GM12878 (cell line): ENCODE measurements around the gene RORC. TPM values are rescaled to one million over a fixed set of nuclear protein-coding genes. Genes with fewer than 3 reads are reported as not detected.

ENCODE experiments used
- ATAC-seq: fragments of 200-7000 bp; cut with Tn5 transposase; 3 replicates; pipeline ENCODE4 v1.9.1; 2020; ENCODE audit warnings: mild to moderate bottlenecking, moderate library complexity
- BruUV-seq: library from RNA; stranded (reverse); fragments of 400-500 nt; replicated peaks from 2 replicates; lab custom pipeline; 2021; lab: Mats Ljungman, UMichigan
- CTCF ChIA-PET: fragments of 300-600 bp; sonication (Branson Sonifier 250); formaldehyde crosslinking; extraction: SDS; loops from one replicate; lab custom pipeline; 2021; ENCODE audit warnings: inconsistent platforms; lab: Yijun Ruan, JAX
- POLR2A ChIA-PET: fragments of 350-600 bp; formaldehyde crosslinking; extraction: SDS; loops from one replicate; lab custom pipeline; 2021; ENCODE audit warnings: inconsistent platforms; lab: Charles Lee
- RAD21 ChIA-PET: fragments of 300-600 bp; sonication (Branson Sonifier 250); formaldehyde crosslinking; loops from one replicate; lab custom pipeline; 2023; ENCODE audit warnings: antibody characterized with exemption; ENCODE audit not compliant: unreplicated experiment; lab: Charles Lee
- SMC1A ChIA-PET: fragments of 300-600 bp; sonication (Branson Sonifier 250); formaldehyde crosslinking; loops from one replicate; lab custom pipeline; 2023; ENCODE audit not compliant: unreplicated experiment, uncharacterized antibody; lab: Charles Lee
- DNase-seq: peaks from one replicate; pipeline ENCODE4 v3.0.0-alpha.2; 2011; ENCODE audit warnings: low read depth, low spot score
- FAIRE-seq: peaks from 3 replicates; lab custom pipeline; 2011; peaks lifted over from hg19 to GRCh38; lab: Jason Lieb, UNC
- H2AFZ ChIP-seq: 2 replicates; pipeline ENCODE4 v1.6.0; 2011; ENCODE audit warnings: low read depth, low read length, control low read depth; ENCODE audit not compliant: control insufficient read depth
- H3K27ac ChIP-seq: 2 replicates; pipeline ENCODE4 v1.5.1; 2011; ENCODE audit warnings: control low read depth; ENCODE audit not compliant: control insufficient read depth, insufficient read depth
- H3K27me3 ChIP-seq, 2 experiments: replicated peaks in 1 of 2; 2 replicates each; pipeline versions ENCODE4 v1.6.0 to v1.6.1; 2011; ENCODE audit warnings: low read length in 1 of 2; ENCODE audit not compliant: control insufficient read depth in 2 of 2, insufficient read depth in 2 of 2
- H3K36me3 ChIP-seq, 2 experiments: 2 replicates each; pipeline ENCODE4 v1.5.1; 2011; ENCODE audit warnings: low read length in 1 of 2; ENCODE audit not compliant: control insufficient read depth in 2 of 2, insufficient read depth in 2 of 2
- H3K4me1 ChIP-seq: 2 replicates; pipeline ENCODE4 v1.6.1; 2011; ENCODE audit warnings: mild to moderate bottlenecking, low read length, moderate library complexity, mixed read lengths; ENCODE audit not compliant: control insufficient read depth, insufficient read depth
- H3K4me2 ChIP-seq: 2 replicates; pipeline ENCODE4 v1.6.0; 2011; ENCODE audit warnings: control low read depth; ENCODE audit not compliant: control insufficient read depth, insufficient read depth
- H3K4me3 ChIP-seq: fragments of 200-600 bp; sonication (generic); 2 replicates; pipeline ENCODE4 v1.5.1; 2016
- H3K79me2 ChIP-seq: 2 replicates; pipeline ENCODE4 v1.6.0; 2011; ENCODE audit warnings: low read length; ENCODE audit not compliant: control insufficient read depth, insufficient read depth
- H3K9ac ChIP-seq: 2 replicates; pipeline ENCODE4 v1.8.0; 2011; ENCODE audit warnings: low read length, control low read depth, mixed read lengths; ENCODE audit not compliant: control insufficient read depth, insufficient read depth
- H3K9me3 ChIP-seq: replicated peaks from 3 replicates; pipeline ENCODE4 v1.5.1; 2011; ENCODE audit warnings: mild to moderate bottlenecking, low read length; ENCODE audit not compliant: control insufficient read depth, insufficient read depth
- H4K20me1 ChIP-seq: 2 replicates; pipeline ENCODE4 v1.6.0; 2011; ENCODE audit not compliant: control insufficient read depth, insufficient read depth
- BRCA1 ChIP-seq: IDR thresholded peaks from 2 replicates; pipeline ENCODE4 v1.6.1; 2011; ENCODE audit warnings: low read depth, low read length, improper control_type of control experiment
- EED ChIP-seq: sonication (generic); IDR thresholded peaks from 2 replicates; pipeline ENCODE4 v1.6.1; 2016; ENCODE audit warnings: antibody characterized with exemption, low read depth
- HDAC2 ChIP-seq: fragments of 200-600 bp; sonication (generic); IDR thresholded peaks from 2 replicates; pipeline ENCODE4 v1.6.1; 2017
- MTA2 ChIP-seq: fragments of 450-650 bp; IDR thresholded peaks from 2 replicates; pipeline ENCODE4 v1.6.1; 2016; ENCODE audit warnings: low read depth, mild to moderate bottlenecking, moderate library complexity
- MXI1 ChIP-seq: fragments of 150-350 bp; IDR thresholded peaks from 2 replicates; pipeline ENCODE4 v1.6.1; 2011; ENCODE audit warnings: low read depth, mild to moderate bottlenecking, inconsistent platforms, low read length, improper control_type of control experiment
- MYB ChIP-seq: fragments of 150-350 bp; IDR thresholded peaks from 2 replicates; pipeline ENCODE4 v1.6.1; 2014; ENCODE audit warnings: mild to moderate bottlenecking, low read depth, low read length, borderline replicate concordance
- POLR2AphosphoS5 ChIP-seq: IDR thresholded peaks from 2 replicates; pipeline ENCODE4 v1.6.1; 2011; ENCODE audit warnings: mild to moderate bottlenecking, low read length, inconsistent platforms
- RBBP5 ChIP-seq: fragments of 200-600 bp; sonication (generic); conservative IDR thresholded peaks from 2 replicates; pipeline ENCODE4 v1.6.1; 2016
- RFX5 ChIP-seq: IDR thresholded peaks from 2 replicates; pipeline ENCODE4 v1.6.1; 2011; ENCODE audit warnings: low read depth, low read length, improper control_type of control experiment
- YY1 ChIP-seq: IDR thresholded peaks from 2 replicates; pipeline ENCODE4 v1.6.1; 2011; ENCODE audit warnings: low read depth, mild to moderate bottlenecking, low read length
- WGBS: methylation state at CpG from one replicate; pipeline ENCODE4 v1.1.6; 2016; ENCODE audit warnings: low lambda C conversion rate; ENCODE audit not compliant: insufficient replicate concordance, insufficient coverage; ENCODE audit errors: missing lambda C conversion rate; 5-methylcytosine and 5-hydroxymethylcytosine counted together
- in situ Hi-C: fragments of 300-500 bp; cut with MboI; formaldehyde crosslinking; loops from 9 replicates; pipeline ENCODE4 v1.14.3; 2018; ENCODE audit warnings: mixed read lengths
- intact Hi-C: fragments of 100-400 bp; cut with micrococcal nuclease; formaldehyde crosslinking; loops from one replicate; pipeline ENCODE4 v1.14.2; 2022; ENCODE audit not compliant: unreplicated experiment
- polyA plus RNA-seq, 11 experiments: library from polyadenylated mRNA; depleted of rRNA in 4 of 11; unstranded in 6 of 11; stranded (reverse) in 5 of 11; fragments of >200 nt; fragmentation: Nextera tagmentation in 4 of 11; fragmentation: Illumina TruSeq in 1 of 11; extraction: Ambion mirVana in 4 of 11; extraction: Trizol in 1 of 11; gene quantifications; 1 replicate in 1 of 11; 2 replicates in 10 of 11; pipeline versions ENCODE4 v1.2.1 to v1.2.3, GENCODE V29; 2011 to 2016; ENCODE audit warnings: inconsistent platforms in 2 of 11, missing spikeins in 2 of 11, low read depth in 1 of 11
- total RNA-seq, 4 experiments: library from RNA; depleted of rRNA in 3 of 4; stranded (reverse); fragments of >200 nt in 3 of 4; fragmentation: Illumina TruSeq in 1 of 4; extraction: Trizol in 1 of 4; gene quantifications; 2 replicates each; pipeline versions ENCODE4 v1.2.1 to v1.2.3, GENCODE V29; 2013 to 2021
- TF ChIP-seq, protein P1 (sequence below): fragments of 450-650 bp; conservative IDR thresholded peaks from 2 replicates; pipeline ENCODE4 v1.6.1; 2017; ENCODE audit warnings: mild to moderate bottlenecking, moderate library complexity
- TF ChIP-seq, protein P2 (sequence below): fragments of 450-650 bp; IDR thresholded peaks from 2 replicates; pipeline ENCODE4 v1.6.1; 2016; ENCODE audit warnings: mild to moderate bottlenecking
- TF ChIP-seq, protein P3 (sequence below): fragments of 450-650 bp; IDR thresholded peaks from 2 replicates; pipeline ENCODE4 v1.6.1; 2017; ENCODE audit warnings: mild to moderate bottlenecking, moderate library complexity
- TF ChIP-seq, protein P4 (sequence below), 3 experiments: IDR thresholded peaks in 2 of 3; conservative IDR thresholded peaks in 1 of 3; 2 replicates each; pipeline ENCODE4 v1.5.1; 2011; ENCODE audit warnings: low read depth in 3 of 3, low read length in 3 of 3, mild to moderate bottlenecking in 3 of 3, control low read depth in 2 of 3, moderate library complexity in 2 of 3, inconsistent platforms in 1 of 3, mixed read lengths in 1 of 3; ENCODE audit not compliant: control insufficient read depth in 2 of 3, insufficient read depth in 1 of 3; ENCODE audit errors: extremely low read depth in 1 of 3
- TF ChIP-seq, protein P5 (sequence below): IDR thresholded peaks from 2 replicates; pipeline ENCODE4 v1.6.1; 2011; ENCODE audit warnings: low read depth, low read length, improper control_type of control experiment, borderline replicate concordance

Gene RORC
- total and polyA plus RNA-seq, 10 of the 15 experiments (the other 5 are each of a cell fraction or from before 2014, with no cell fraction given): not detected

DNA sequence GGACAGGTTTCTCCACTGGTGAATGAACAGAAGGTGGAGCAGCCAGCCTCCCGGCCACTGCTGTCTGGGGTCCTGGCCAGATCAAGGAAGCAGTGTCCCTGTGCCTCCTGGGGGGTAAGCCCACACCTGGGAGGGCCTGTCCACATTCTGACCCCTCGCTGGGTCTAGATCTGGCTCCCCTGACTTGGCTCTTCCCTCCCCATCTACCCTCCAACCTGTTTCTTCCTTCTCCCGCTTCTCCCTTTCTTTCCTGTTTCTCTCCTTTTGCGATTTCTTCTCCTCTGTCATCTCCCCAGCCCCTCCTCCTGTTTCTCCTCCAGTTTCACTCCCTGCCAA is 378 bp downstream of the RORC start:
- Histone ChIP-seq H3K4me3 (no peak overlapping the region), H3K4me2 (no peak overlapping the region), H3K4me1 (peaks cover 5% of the 10 kb centered on the region), H3K79me2 (no peaks in the 10 kb centered on the region), H2AFZ (no peak overlapping the region), H3K27me3 (no peaks in the 10 kb centered on the region), H3K36me3 (no peaks in the 10 kb centered on the region), H3K9me3 (no peaks in the 10 kb centered on the region), H3K27ac (no peak overlapping the region), H3K9ac (no peak overlapping the region), H4K20me1 (no peaks in the 10 kb centered on the region)
- DNase-seq (no peak), ATAC-seq (no peak), FAIRE-seq (no peak)
- ChIA-PET POLR2A (no interaction called here), CTCF (no interaction called here), RAD21 (no interaction called here), SMC1A (interaction anchor here (0.5 kb wide), 1 partner anchor 137 kb away, joined by 4 read pairs; no protein-coding TSS in a partner anchor)
- 33% methylated on average over 3 of the region's 4 CpGs for WGBS
- TF ChIP-seq MTA2 (no peak), MXI1 (no peak), HDAC2 (no peak), YY1 (no peak), BRCA1 (no peak), MYB (no peak), EED (no peak), RFX5 (no peak), RBBP5 (no peak), POLR2AphosphoS5 (no peak)
- TF ChIP-seq, protein P1, sequence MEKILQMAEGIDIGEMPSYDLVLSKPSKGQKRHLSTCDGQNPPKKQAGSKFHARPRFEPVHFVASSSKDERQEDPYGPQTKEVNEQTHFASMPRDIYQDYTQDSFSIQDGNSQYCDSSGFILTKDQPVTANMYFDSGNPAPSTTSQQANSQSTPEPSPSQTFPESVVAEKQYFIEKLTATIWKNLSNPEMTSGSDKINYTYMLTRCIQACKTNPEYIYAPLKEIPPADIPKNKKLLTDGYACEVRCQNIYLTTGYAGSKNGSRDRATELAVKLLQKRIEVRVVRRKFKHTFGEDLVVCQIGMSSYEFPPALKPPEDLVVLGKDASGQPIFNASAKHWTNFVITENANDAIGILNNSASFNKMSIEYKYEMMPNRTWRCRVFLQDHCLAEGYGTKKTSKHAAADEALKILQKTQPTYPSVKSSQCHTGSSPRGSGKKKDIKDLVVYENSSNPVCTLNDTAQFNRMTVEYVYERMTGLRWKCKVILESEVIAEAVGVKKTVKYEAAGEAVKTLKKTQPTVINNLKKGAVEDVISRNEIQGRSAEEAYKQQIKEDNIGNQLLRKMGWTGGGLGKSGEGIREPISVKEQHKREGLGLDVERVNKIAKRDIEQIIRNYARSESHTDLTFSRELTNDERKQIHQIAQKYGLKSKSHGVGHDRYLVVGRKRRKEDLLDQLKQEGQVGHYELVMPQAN: no peak
- TF ChIP-seq, protein P2, sequence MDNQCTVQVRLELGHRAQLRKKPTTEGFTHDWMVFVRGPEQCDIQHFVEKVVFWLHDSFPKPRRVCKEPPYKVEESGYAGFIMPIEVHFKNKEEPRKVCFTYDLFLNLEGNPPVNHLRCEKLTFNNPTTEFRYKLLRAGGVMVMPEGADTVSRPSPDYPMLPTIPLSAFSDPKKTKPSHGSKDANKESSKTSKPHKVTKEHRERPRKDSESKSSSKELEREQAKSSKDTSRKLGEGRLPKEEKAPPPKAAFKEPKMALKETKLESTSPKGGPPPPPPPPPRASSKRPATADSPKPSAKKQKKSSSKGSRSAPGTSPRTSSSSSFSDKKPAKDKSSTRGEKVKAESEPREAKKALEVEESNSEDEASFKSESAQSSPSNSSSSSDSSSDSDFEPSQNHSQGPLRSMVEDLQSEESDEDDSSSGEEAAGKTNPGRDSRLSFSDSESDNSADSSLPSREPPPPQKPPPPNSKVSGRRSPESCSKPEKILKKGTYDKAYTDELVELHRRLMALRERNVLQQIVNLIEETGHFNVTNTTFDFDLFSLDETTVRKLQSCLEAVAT: no peak
- TF ChIP-seq, protein P3, sequence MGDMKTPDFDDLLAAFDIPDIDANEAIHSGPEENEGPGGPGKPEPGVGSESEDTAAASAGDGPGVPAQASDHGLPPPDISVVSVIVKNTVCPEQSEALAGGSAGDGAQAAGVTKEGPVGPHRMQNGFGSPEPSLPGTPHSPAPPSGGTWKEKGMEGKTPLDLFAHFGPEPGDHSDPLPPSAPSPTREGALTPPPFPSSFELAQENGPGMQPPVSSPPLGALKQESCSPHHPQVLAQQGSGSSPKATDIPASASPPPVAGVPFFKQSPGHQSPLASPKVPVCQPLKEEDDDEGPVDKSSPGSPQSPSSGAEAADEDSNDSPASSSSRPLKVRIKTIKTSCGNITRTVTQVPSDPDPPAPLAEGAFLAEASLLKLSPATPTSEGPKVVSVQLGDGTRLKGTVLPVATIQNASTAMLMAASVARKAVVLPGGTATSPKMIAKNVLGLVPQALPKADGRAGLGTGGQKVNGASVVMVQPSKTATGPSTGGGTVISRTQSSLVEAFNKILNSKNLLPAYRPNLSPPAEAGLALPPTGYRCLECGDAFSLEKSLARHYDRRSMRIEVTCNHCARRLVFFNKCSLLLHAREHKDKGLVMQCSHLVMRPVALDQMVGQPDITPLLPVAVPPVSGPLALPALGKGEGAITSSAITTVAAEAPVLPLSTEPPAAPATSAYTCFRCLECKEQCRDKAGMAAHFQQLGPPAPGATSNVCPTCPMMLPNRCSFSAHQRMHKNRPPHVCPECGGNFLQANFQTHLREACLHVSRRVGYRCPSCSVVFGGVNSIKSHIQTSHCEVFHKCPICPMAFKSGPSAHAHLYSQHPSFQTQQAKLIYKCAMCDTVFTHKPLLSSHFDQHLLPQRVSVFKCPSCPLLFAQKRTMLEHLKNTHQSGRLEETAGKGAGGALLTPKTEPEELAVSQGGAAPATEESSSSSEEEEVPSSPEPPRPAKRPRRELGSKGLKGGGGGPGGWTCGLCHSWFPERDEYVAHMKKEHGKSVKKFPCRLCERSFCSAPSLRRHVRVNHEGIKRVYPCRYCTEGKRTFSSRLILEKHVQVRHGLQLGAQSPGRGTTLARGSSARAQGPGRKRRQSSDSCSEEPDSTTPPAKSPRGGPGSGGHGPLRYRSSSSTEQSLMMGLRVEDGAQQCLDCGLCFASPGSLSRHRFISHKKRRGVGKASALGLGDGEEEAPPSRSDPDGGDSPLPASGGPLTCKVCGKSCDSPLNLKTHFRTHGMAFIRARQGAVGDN: no peak
- TF ChIP-seq, protein P4, sequence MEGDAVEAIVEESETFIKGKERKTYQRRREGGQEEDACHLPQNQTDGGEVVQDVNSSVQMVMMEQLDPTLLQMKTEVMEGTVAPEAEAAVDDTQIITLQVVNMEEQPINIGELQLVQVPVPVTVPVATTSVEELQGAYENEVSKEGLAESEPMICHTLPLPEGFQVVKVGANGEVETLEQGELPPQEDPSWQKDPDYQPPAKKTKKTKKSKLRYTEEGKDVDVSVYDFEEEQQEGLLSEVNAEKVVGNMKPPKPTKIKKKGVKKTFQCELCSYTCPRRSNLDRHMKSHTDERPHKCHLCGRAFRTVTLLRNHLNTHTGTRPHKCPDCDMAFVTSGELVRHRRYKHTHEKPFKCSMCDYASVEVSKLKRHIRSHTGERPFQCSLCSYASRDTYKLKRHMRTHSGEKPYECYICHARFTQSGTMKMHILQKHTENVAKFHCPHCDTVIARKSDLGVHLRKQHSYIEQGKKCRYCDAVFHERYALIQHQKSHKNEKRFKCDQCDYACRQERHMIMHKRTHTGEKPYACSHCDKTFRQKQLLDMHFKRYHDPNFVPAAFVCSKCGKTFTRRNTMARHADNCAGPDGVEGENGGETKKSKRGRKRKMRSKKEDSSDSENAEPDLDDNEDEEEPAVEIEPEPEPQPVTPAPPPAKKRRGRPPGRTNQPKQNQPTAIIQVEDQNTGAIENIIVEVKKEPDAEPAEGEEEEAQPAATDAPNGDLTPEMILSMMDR (IDR thresholded peaks at IDR 0.05 in 2 of 3, conservative IDR thresholded peaks at IDR 0.05 in 1 of 3; ENCODE audit: control insufficient read depth in 2 of 3, extremely low read depth in 1 of 3, insufficient read depth in 1 of 3, low read depth in 3 of 3, low read length in 3 of 3): no peak
- TF ChIP-seq, protein P5, sequence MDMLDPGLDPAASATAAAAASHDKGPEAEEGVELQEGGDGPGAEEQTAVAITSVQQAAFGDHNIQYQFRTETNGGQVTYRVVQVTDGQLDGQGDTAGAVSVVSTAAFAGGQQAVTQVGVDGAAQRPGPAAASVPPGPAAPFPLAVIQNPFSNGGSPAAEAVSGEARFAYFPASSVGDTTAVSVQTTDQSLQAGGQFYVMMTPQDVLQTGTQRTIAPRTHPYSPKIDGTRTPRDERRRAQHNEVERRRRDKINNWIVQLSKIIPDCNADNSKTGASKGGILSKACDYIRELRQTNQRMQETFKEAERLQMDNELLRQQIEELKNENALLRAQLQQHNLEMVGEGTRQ: no peak
- in situ Hi-C loops (loop anchor here (10.0 kb wide), 2 partner anchors 386 to 536 kb away; no protein-coding TSS in a partner anchor), intact Hi-C loops (loop anchor here (10.0 kb wide), 1 partner anchor 116 kb away; the partner anchor contains the start of gene CELF3)
- no TSS peak for BruUV-seq
